CD8-positive, alpha-beta memory T cell (primary cell): Measurements from ENCODE around the gene ZNF629. TPM values are rescaled to one million over a fixed set of nuclear protein-coding genes. Genes with fewer than 3 reads are reported as not detected.
A peak's percentile ranks its signal among the peaks of the same experiment; 100 is the strongest.
"Not testable (repeated sequence)": the region's sequence is repeated elsewhere in the genome, so short reads cannot be mapped to it uniquely, and the experiment has no call there.

Experiments
- CTCF ChIA-PET: fragments of 350-600 bp; sonication (Branson Sonifier 250); formaldehyde crosslinking; loops from one replicate; lab custom pipeline; 2021; ENCODE audit warnings: antibody characterized with exemption; lab: Charles Lee
- POLR2A ChIA-PET: fragments of 350-600 bp; sonication (Branson Sonifier 250); formaldehyde crosslinking; loops from one replicate; lab custom pipeline; 2021; ENCODE audit warnings: antibody characterized with exemption; lab: Charles Lee
- DNase-seq, 5 donors: peaks; one replicate each; pipeline versions ENCODE4 v3.0.0 to v3.0.0-alpha.2; 2020 to 2022; ENCODE audit warnings: mixed read lengths in 1 of 5
- H3K27ac ChIP-seq: one replicate; pipeline ENCODE4 v1.7.0; 2013; ENCODE audit warnings: low read depth, mild to moderate bottlenecking, low read length, moderate library complexity
- H3K27me3 ChIP-seq: 2 replicates; pipeline ENCODE4 v1.7.0; 2013; ENCODE audit warnings: low read length, mild to moderate bottlenecking; ENCODE audit not compliant: insufficient read depth, poor library complexity, severe bottlenecking
- H3K36me3 ChIP-seq: 2 replicates; pipeline ENCODE4 v1.7.0; 2013; ENCODE audit warnings: mild to moderate bottlenecking, low read length, moderate library complexity; ENCODE audit not compliant: insufficient read depth
- H3K4me1 ChIP-seq: 2 replicates; pipeline ENCODE4 v1.7.0; 2013; ENCODE audit warnings: mild to moderate bottlenecking, low read length, moderate library complexity; ENCODE audit not compliant: insufficient read depth
- H3K4me3 ChIP-seq: 2 replicates; pipeline ENCODE4 v1.7.0; 2013; ENCODE audit warnings: mild to moderate bottlenecking, low read length
- H3K9me3 ChIP-seq: 2 replicates; pipeline ENCODE4 v1.7.0; 2013; ENCODE audit warnings: mild to moderate bottlenecking, low read length
- H3K27ac Mint-ChIP-seq, 8 donors: one replicate each; pipeline ENCODE4 v1.8.0; 2020 to 2021; ENCODE audit warnings: mixed read lengths in 8 of 8, mild to moderate bottlenecking in 6 of 8, inconsistent platforms in 3 of 8, moderate library complexity in 3 of 8
- H3K27me3 Mint-ChIP-seq, 2 donors: one replicate each; pipeline ENCODE4 v1.8.0; 2020 to 2021; ENCODE audit warnings: mixed read lengths in 2 of 2, mild to moderate bottlenecking in 1 of 2, moderate library complexity in 1 of 2
- H3K36me3 Mint-ChIP-seq, 3 donors: one replicate each; pipeline ENCODE4 v1.8.0; 2020 to 2021; ENCODE audit warnings: mixed read lengths in 3 of 3, inconsistent platforms in 1 of 3, mild to moderate bottlenecking in 1 of 3
- H3K4me1 Mint-ChIP-seq, 3 donors: one replicate each; pipeline ENCODE4 v1.8.0; 2020 to 2021; ENCODE audit warnings: mixed read lengths in 3 of 3, inconsistent platforms in 1 of 3, mild to moderate bottlenecking in 1 of 3
- H3K4me3 Mint-ChIP-seq, 7 donors: one replicate each; pipeline ENCODE4 v1.8.0; 2020 to 2021; ENCODE audit warnings: mixed read lengths in 7 of 7, mild to moderate bottlenecking in 6 of 7, moderate library complexity in 4 of 7, inconsistent platforms in 2 of 7
- H3K9me3 Mint-ChIP-seq, 5 donors: one replicate each; pipeline ENCODE4 v1.8.0; 2020 to 2022; ENCODE audit warnings: mixed read lengths in 5 of 5, mild to moderate bottlenecking in 3 of 5, moderate library complexity in 2 of 5, inconsistent platforms in 1 of 5
- polyA plus RNA-seq: library from polyadenylated mRNA; unstranded; fragments of 300-500 nt; fragmentation: Illumina TruSeq; gene quantifications from one replicate; pipeline ENCODE4 v1.2.3, GENCODE V29; 2021
- total RNA-seq, 2 experiments: library from RNA; stranded (reverse); gene quantifications; one replicate each; pipeline ENCODE4 v1.2.3, GENCODE V29; 2021

ZNF629 gene
- total RNA-seq (1 to 10 TPM; 5.6 to 5.7 TPM), polyA plus RNA-seq (1.1 TPM)

- CTCF ChIA-PET, result interaction anchor here (0.6 to 1.6 kb wide), 2 partner anchors 13 to 18 kb away, joined by 3 read pairs; no protein-coding TSS in a partner anchor
- peak in 1 of 5 donors; percentile 36 for DNase-seq
- Histone ChIP-seq H3K27me3 (peaks cover 7% of the 10 kb centered on the region), H3K4me3 (peak within 1 kb of the TSS; percentile 63), H3K4me1 (peaks cover 14% of the 10 kb centered on the region), H3K27ac (peak within 1 kb of the TSS; percentile 59), H3K36me3 (no peaks in the 10 kb centered on the region), H3K9me3 (no peaks in the 10 kb centered on the region)
- Mint-ChIP-seq H3K27me3 (peaks cover 14 to 16% of the 10 kb centered on the region in 2 donors), H3K4me3 (peak within 1 kb of the TSS; percentile 74 to 87 (median 79)), H3K36me3 (peaks cover 0 to 11% (median 2%) of the 10 kb centered on the region in 3 donors), H3K4me1 (peaks cover 9 to 24% (median 13%) of the 10 kb centered on the region in 3 donors), H3K27ac (peak within 1 kb of the TSS in 5 of 8 donors; percentile 19 to 88 (median 33)), H3K9me3 (no peaks in the 10 kb centered on the region)
- POLR2A ChIA-PET, result interaction anchor here (1.6 kb wide), 1 partner anchor 18 kb away, joined by 5 read pairs; no protein-coding TSS in a partner anchor
These were observed at the start of gene ZNF629 for GRCh38 chr16:30786936-30787612. Gene ZNF629, minus strand, starts transcription at chr16:30787205. Its CDS starts 2,723 bp downstream, at chr16:30784482.

- no peaks in the 10 kb centered on the region for H3K9me3 ChIP-seq
- CTCF ChIA-PET, result interaction anchor here (1.1 to 3.1 kb wide), 2 partner anchors 10 to 20 kb away, joined by 3 to 11 read pairs; no protein-coding TSS in a partner anchor
- H3K36me3 Mint-ChIP-seq, result no peaks in the 10 kb centered on the region
- no peak overlapping the region for H3K4me3 Mint-ChIP-seq
- H3K4me3 ChIP-seq, result no peak overlapping the region
- no peaks in the 10 kb centered on the region for H3K4me1 Mint-ChIP-seq
- no peak for DNase-seq
- no peaks in the 10 kb centered on the region for H3K4me1 ChIP-seq
- no peak overlapping the region for H3K27ac Mint-ChIP-seq
- peaks cover 0 to under 1% of the 10 kb centered on the region in 2 donors for H3K27me3 Mint-ChIP-seq
- no peak overlapping the region for H3K27ac ChIP-seq
- no peaks in the 10 kb centered on the region for H3K9me3 Mint-ChIP-seq
- POLR2A ChIA-PET, result no interaction called here
- H3K36me3 ChIP-seq, result no peaks in the 10 kb centered on the region
- H3K27me3 ChIP-seq, result no peaks in the 10 kb centered on the region
These were observed 47.2 kb upstream of the ZNF629 start for GRCh38 chr16:30834130-30834740.

GRCh38 chr16:30830072-30830417 lies 43.0 kb upstream of the ZNF629 start:
- Mint-ChIP-seq H3K9me3 (no peaks in the 10 kb centered on the region), H3K4me3 (no peak overlapping the region), H3K4me1 (no peaks in the 10 kb centered on the region)

GRCh38 chr16:30829130-30830071 lies 42.4 kb upstream of the ZNF629 start:
- H3K36me3 Mint-ChIP-seq, result no peaks in the 10 kb centered on the region
- H3K27ac Mint-ChIP-seq, result peak overlapping the region in 1 of 8 donors; percentile 78
- no peaks in the 10 kb centered on the region for H3K9me3 Mint-ChIP-seq
- POLR2A ChIA-PET, result interaction anchor here (0.6 kb wide), 1 partner anchor 385 kb away, joined by 4 read pairs; no protein-coding TSS in a partner anchor
- no peak overlapping the region for H3K4me3 Mint-ChIP-seq
- Histone ChIP-seq H3K4me3 (no peak overlapping the region), H3K4me1 (no peaks in the 10 kb centered on the region), H3K36me3 (no peaks in the 10 kb centered on the region), H3K27ac (no peak overlapping the region), H3K27me3 (no peaks in the 10 kb centered on the region), H3K9me3 (no peaks in the 10 kb centered on the region)
- CTCF ChIA-PET, result interaction anchor here (1.3 kb wide), 1 partner anchor 15 kb away, joined by 3 read pairs; no protein-coding TSS in a partner anchor
- DNase-seq, result no peak
- H3K4me1 Mint-ChIP-seq, result no peaks in the 10 kb centered on the region
- peaks cover 2 to 24% of the 10 kb centered on the region in 2 donors for H3K27me3 Mint-ChIP-seq

More at GRCh38 chr16:30830072-30830417, 43.0 kb upstream of the ZNF629 start:
- Mint-ChIP-seq H3K27me3 (peaks cover 2 to 24% of the 10 kb centered on the region in 2 donors), H3K27ac (no peak overlapping the region), H3K36me3 (no peaks in the 10 kb centered on the region)
- Histone ChIP-seq H3K4me1 (no peaks in the 10 kb centered on the region), H3K9me3 (no peaks in the 10 kb centered on the region), H3K4me3 (no peak overlapping the region), H3K27ac (no peak overlapping the region), H3K36me3 (no peaks in the 10 kb centered on the region), H3K27me3 (no peaks in the 10 kb centered on the region)
- ChIA-PET POLR2A (interaction anchor here (0.6 kb wide), 1 partner anchor 386 kb away, joined by 4 read pairs; no protein-coding TSS in a partner anchor), CTCF (interaction anchor here (1.3 kb wide), 1 partner anchor 16 kb away, joined by 3 read pairs; no protein-coding TSS in a partner anchor)
- DNase-seq, result no peak

- Histone ChIP-seq H3K4me1 (no peaks in the 10 kb centered on the region), H3K27ac (no peak overlapping the region), H3K4me3 (no peak overlapping the region), H3K36me3 (no peaks in the 10 kb centered on the region), H3K9me3 (no peaks in the 10 kb centered on the region), H3K27me3 (no peaks in the 10 kb centered on the region)
- no peak overlapping the region for H3K27ac Mint-ChIP-seq
- peaks cover 2 to 9% of the 10 kb centered on the region in 2 donors for H3K27me3 Mint-ChIP-seq
- no peak overlapping the region for H3K4me3 Mint-ChIP-seq
- no peaks in the 10 kb centered on the region for H3K9me3 Mint-ChIP-seq
- ChIA-PET CTCF (interaction anchor here (1.9 kb wide), 1 partner anchor 8 kb away, joined by 8 read pairs; no protein-coding TSS in a partner anchor), POLR2A (no interaction called here)
- no peaks in the 10 kb centered on the region for H3K36me3 Mint-ChIP-seq
- no peaks in the 10 kb centered on the region for H3K4me1 Mint-ChIP-seq
- no peak for DNase-seq
These were observed 34.9 kb upstream of the ZNF629 start for GRCh38 chr16:30821891-30822290.

GRCh38 chr16:30821441-30821840 lies 34.4 kb upstream of the ZNF629 start:
- H3K4me3 ChIP-seq, CTCF ChIA-PET, H3K27me3 ChIP-seq, H3K4me1 Mint-ChIP-seq, DNase-seq, H3K27ac Mint-ChIP-seq, H3K27ac ChIP-seq, H3K36me3 ChIP-seq, H3K27me3 Mint-ChIP-seq, H3K4me3 Mint-ChIP-seq, POLR2A ChIA-PET, H3K36me3 Mint-ChIP-seq, H3K9me3 ChIP-seq, H3K4me1 ChIP-seq, H3K9me3 Mint-ChIP-seq: not testable (repeated sequence)

GRCh38 chr16:30820952-30821421 lies 34.0 kb upstream of the ZNF629 start:
- Mint-ChIP-seq H3K9me3 (no peaks in the 10 kb centered on the region), H3K27ac (no peak overlapping the region), H3K4me3 (no peak overlapping the region), H3K27me3 (peaks cover under 1 to 4% of the 10 kb centered on the region in 2 donors), H3K4me1 (no peaks in the 10 kb centered on the region), H3K36me3 (no peaks in the 10 kb centered on the region)
- H3K36me3 ChIP-seq, result no peaks in the 10 kb centered on the region
- H3K9me3 ChIP-seq, result no peaks in the 10 kb centered on the region
- POLR2A ChIA-PET, result no interaction called here
- H3K4me3 ChIP-seq, result no peak overlapping the region
- no peaks in the 10 kb centered on the region for H3K4me1 ChIP-seq
- DNase-seq, result no peak
- no peaks in the 10 kb centered on the region for H3K27me3 ChIP-seq
- CTCF ChIA-PET, result no interaction called here
- H3K27ac ChIP-seq, result no peak overlapping the region
